ENCODE data around the gene CRYBG1.

Gene CRYBG1

GRCh38 chr6:106360410-106360988 lies at the start of gene CRYBG1:
Gene CRYBG1 (plus strand): TSS chr6:106360717. CDS start chr6:106360909, 192 bp downstream.
- no peak for FAIRE-seq

GRCh38 chr6:106315765-106316374 lies 44.6 kb upstream of the CRYBG1 start:
- FAIRE-seq (no peak), DNase-seq (ENCODE audit: low spot score) (no peak)

More at GRCh38 chr6:106360410-106360988, at the start of gene CRYBG1:
- DNase-seq (ENCODE audit: low spot score), result peak; percentile 29

GRCh38 chr6:106316375-106316766 lies 44.1 kb upstream of the CRYBG1 start:
- FAIRE-seq, result no peak

GRCh38 chr6:106318061-106318460 lies 42.5 kb upstream of the CRYBG1 start:
- FAIRE-seq, result no peak
- DNase-seq (ENCODE audit: low spot score), result no peak

More at GRCh38 chr6:106316375-106316766, 44.1 kb upstream of the CRYBG1 start:
- DNase-seq (ENCODE audit: low spot score), result no peak

GRCh38 chr6:106318851-106319250 lies 41.7 kb upstream of the CRYBG1 start:
- no peak for FAIRE-seq
- no peak for DNase-seq (ENCODE audit: low spot score)

GRCh38 chr6:106321940-106322339 lies 38.6 kb upstream of the CRYBG1 start:
- FAIRE-seq (no peak), DNase-seq (ENCODE audit: low spot score) (no peak)

- FAIRE-seq, result no peak
- DNase-seq (ENCODE audit: low spot score), result no peak
These were observed 35.7 kb upstream of the CRYBG1 start for GRCh38 chr6:106324726-106325335.

- FAIRE-seq (no peak), DNase-seq (ENCODE audit: low spot score) (peak; percentile 94)
These were observed 35.0 kb upstream of the CRYBG1 start, which contains the start of gene ATG5 for GRCh38 chr6:106325336-106326178. Gene ATG5 (minus strand): TSS chr6:106325760. CDS start chr6:106316208, 9,552 bp downstream.

- peak; percentile 42 for DNase-seq (ENCODE audit: low spot score)
- no peak for FAIRE-seq
These were observed 25.7 kb upstream of the CRYBG1 start for GRCh38 chr6:106334646-106335448.

GRCh38 chr6:106339334-106340029 lies 21.0 kb upstream of the CRYBG1 start:
- DNase-seq (ENCODE audit: low spot score), result peak; percentile 78

GRCh38 chr6:106347219-106347618 lies 13.3 kb upstream of the CRYBG1 start:
- DNase-seq (ENCODE audit: low spot score), result no peak

More at GRCh38 chr6:106339334-106340029, 21.0 kb upstream of the CRYBG1 start:
- no peak for FAIRE-seq

GRCh38 chr6:106356378-106356777 lies 4.1 kb upstream of the CRYBG1 start:
- DNase-seq (ENCODE audit: low spot score) (no peak), FAIRE-seq (no peak)

More at GRCh38 chr6:106347219-106347618, 13.3 kb upstream of the CRYBG1 start:
- FAIRE-seq, result no peak

GRCh38 chr6:106359959-106360409 lies 533 bp upstream of the CRYBG1 start:
- DNase-seq (ENCODE audit: low spot score) (no peak), FAIRE-seq (no peak)

GRCh38 chr6:106360989-106361430 lies 493 bp downstream of the CRYBG1 start:
- no peak for DNase-seq (ENCODE audit: low spot score)

GRCh38 chr6:106363401-106364138 lies 3.1 kb downstream of the CRYBG1 start:
- DNase-seq (ENCODE audit: low spot score), result peak; percentile 27
- no peak for FAIRE-seq

More at GRCh38 chr6:106360989-106361430, 493 bp downstream of the CRYBG1 start:
- no peak for FAIRE-seq

- DNase-seq (ENCODE audit: low spot score) (no peak), FAIRE-seq (no peak)
These were observed 9.2 kb downstream of the CRYBG1 start for GRCh38 chr6:106369739-106370138.

- FAIRE-seq, result no peak
- no peak for DNase-seq (ENCODE audit: low spot score)
These were observed 10.1 kb downstream of the CRYBG1 start for GRCh38 chr6:106370639-106371038.

GRCh38 chr6:106372838-106373501 lies 12.5 kb downstream of the CRYBG1 start:
- FAIRE-seq (no peak), DNase-seq (ENCODE audit: low spot score) (no peak)

Data from urothelium cell line (cell line).